ENCODE data around the gene OPCML.

Gene OPCML

GRCh38 chr11:133230431-133230830 is 301.9 kb downstream of the OPCML start:
- Histone ChIP-seq H3K9me2 (replicated peaks; ENCODE audit: control insufficient read depth, low read length) (no peaks in the 10 kb centered on the region), H4K20me1 (ENCODE audit: control insufficient read depth, insufficient read depth, low read depth, low read length) (no peaks in the 10 kb centered on the region), H3K9me3 (ENCODE audit: control insufficient read depth, insufficient read depth, low read length) (no peaks in the 10 kb centered on the region), H3K27me3 (ENCODE audit: control insufficient read depth, low read length) (no peaks in the 10 kb centered on the region), H3F3A (ENCODE audit: control insufficient read depth, insufficient read depth) (no peaks in the 10 kb centered on the region), H3K79me2 (ENCODE audit: control insufficient read depth, low read length) (no peaks in the 10 kb centered on the region), H3K4me1 (ENCODE audit: control insufficient read depth, low read length) (no peaks in the 10 kb centered on the region), H3K36me3 (ENCODE audit: control insufficient read depth, low read length) (no peaks in the 10 kb centered on the region), H3K4me3 (ENCODE audit: low read length) (no peak overlapping the region), H3K4me2 (ENCODE audit: low read length) (no peak overlapping the region), H3K27ac (ENCODE audit: low read depth, low read length) (no peak overlapping the region)
- TF ChIP-seq CTCF (IDR thresholded peaks at IDR 0.05; ENCODE audit: low read depth, low read length, poor library complexity, severe bottlenecking) (no peak), EZH2phosphoT487 (IDR thresholded peaks at IDR 0.05; ENCODE audit: borderline replicate concordance, low read length) (no peak)

- no peaks in the 10 kb centered on the region for H3K27me3 ChIP-seq (ENCODE audit: control insufficient read depth, low read length)
- H3K79me2 ChIP-seq (ENCODE audit: control insufficient read depth, low read length) = no peaks in the 10 kb centered on the region
- no peak for TF ChIP-seq CTCF (IDR thresholded peaks at IDR 0.05; ENCODE audit: low read depth, low read length, poor library complexity, severe bottlenecking)
- no peak for TF ChIP-seq EZH2phosphoT487 (IDR thresholded peaks at IDR 0.05; ENCODE audit: borderline replicate concordance, low read length)
- H3K4me2 ChIP-seq (ENCODE audit: low read length) = no peak overlapping the region
- H3K9me2 ChIP-seq (replicated peaks; ENCODE audit: control insufficient read depth, low read length) = no peaks in the 10 kb centered on the region
- H3K9me3 ChIP-seq (ENCODE audit: control insufficient read depth, insufficient read depth, low read length) = no peaks in the 10 kb centered on the region
- H3K4me1 ChIP-seq (ENCODE audit: control insufficient read depth, low read length) = no peaks in the 10 kb centered on the region
- no peak overlapping the region for H3K27ac ChIP-seq (ENCODE audit: low read depth, low read length)
- no peaks in the 10 kb centered on the region for H4K20me1 ChIP-seq (ENCODE audit: control insufficient read depth, insufficient read depth, low read depth, low read length)
- no peaks in the 10 kb centered on the region for H3F3A ChIP-seq (ENCODE audit: control insufficient read depth, insufficient read depth)
- no peaks in the 10 kb centered on the region for H3K36me3 ChIP-seq (ENCODE audit: control insufficient read depth, low read length)
- no peak overlapping the region for H3K4me3 ChIP-seq (ENCODE audit: low read length)
Observed at GRCh38 chr11:133228471-133229329, 303.6 kb downstream of the OPCML start.

GRCh38 chr11:133227632-133228111 is 304.6 kb downstream of the OPCML start:
- Histone ChIP-seq H3K27ac (ENCODE audit: low read depth, low read length) (no peak overlapping the region), H4K20me1 (ENCODE audit: control insufficient read depth, insufficient read depth, low read depth, low read length) (no peaks in the 10 kb centered on the region), H3F3A (ENCODE audit: control insufficient read depth, insufficient read depth) (no peaks in the 10 kb centered on the region), H3K4me3 (ENCODE audit: low read length) (no peak overlapping the region), H3K4me1 (ENCODE audit: control insufficient read depth, low read length) (no peaks in the 10 kb centered on the region), H3K9me2 (replicated peaks; ENCODE audit: control insufficient read depth, low read length) (no peaks in the 10 kb centered on the region), H3K9me3 (ENCODE audit: control insufficient read depth, insufficient read depth, low read length) (no peaks in the 10 kb centered on the region), H3K4me2 (ENCODE audit: low read length) (no peak overlapping the region), H3K27me3 (ENCODE audit: control insufficient read depth, low read length) (no peaks in the 10 kb centered on the region), H3K79me2 (ENCODE audit: control insufficient read depth, low read length) (no peaks in the 10 kb centered on the region), H3K36me3 (ENCODE audit: control insufficient read depth, low read length) (no peaks in the 10 kb centered on the region)
- TF ChIP-seq EZH2phosphoT487 (IDR thresholded peaks at IDR 0.05; ENCODE audit: borderline replicate concordance, low read length) = no peak
- TF ChIP-seq CTCF (IDR thresholded peaks at IDR 0.05; ENCODE audit: low read depth, low read length, poor library complexity, severe bottlenecking) = no peak

Data from DOHH2 (cell line).